Liver (tissue), 3 donors: ENCODE measurements around the gene SERPINA10.
A peak's percentile ranks its signal among the peaks of the same experiment; 100 is the strongest.

ENCODE experiments used
- CTCF ChIP-seq: fragments of 150-350 bp; IDR thresholded peaks from 2 replicates; pipeline ENCODE4 v1.5.1; 2017; ENCODE audit warnings: improper control_type of control experiment, low read depth, low read length; ENCODE audit not compliant: missing input control
- JUND ChIP-seq, 2 donors: IDR thresholded peaks; 2 replicates each; pipeline ENCODE4 v1.6.1; 2016; ENCODE audit warnings: antibody characterized with exemption in 2 of 2
- YY1 ChIP-seq: IDR thresholded peaks from 2 replicates; pipeline ENCODE4 v1.6.1; 2016; ENCODE audit warnings: antibody characterized with exemption, mild to moderate bottlenecking
- TF ChIP-seq, protein P1 (sequence below): IDR thresholded peaks from 2 replicates; pipeline ENCODE4 v1.6.1; 2016; ENCODE audit warnings: antibody characterized with exemption
- donor health status: healthy.
- donor health status: healthy.

DNA sequence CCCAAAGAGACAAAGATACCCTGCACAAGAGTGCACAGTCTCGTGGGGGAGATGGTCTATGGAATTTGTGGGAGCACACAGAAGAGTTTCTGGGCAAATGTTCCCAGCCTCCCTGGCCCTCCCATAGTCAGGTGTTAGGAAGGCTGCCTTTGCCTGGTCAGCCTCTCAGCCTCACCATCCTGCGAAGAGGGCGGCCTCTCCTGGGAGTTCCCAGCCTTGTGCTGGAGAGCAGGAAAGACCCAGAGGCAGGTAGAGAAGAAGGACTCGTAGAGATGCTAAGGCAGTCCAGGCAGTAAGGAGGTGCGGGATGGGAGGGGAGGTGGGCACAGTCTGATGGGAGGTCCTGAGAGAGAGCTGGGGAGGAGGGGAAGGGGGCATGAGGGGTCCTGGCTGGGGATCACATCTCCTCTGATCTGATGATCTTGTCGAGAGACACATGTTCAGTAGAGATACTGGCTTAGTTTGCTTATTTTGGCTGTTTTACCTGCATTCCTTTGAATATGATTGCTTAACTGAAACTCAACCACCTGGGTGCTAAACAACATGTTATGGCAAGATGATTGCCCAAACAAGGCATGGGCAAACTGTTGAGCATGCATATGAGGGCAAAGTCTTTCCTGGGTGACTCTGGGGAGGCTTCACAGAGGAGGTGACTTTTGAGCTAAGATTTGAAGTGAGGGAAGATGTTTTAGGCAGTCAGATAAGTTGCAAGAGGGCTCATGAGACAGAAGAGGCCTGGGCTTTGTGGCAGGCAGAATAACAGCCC, 19.6 kb upstream of the SERPINA10 start:
- TF ChIP-seq CTCF (no peak), JUND (IDR thresholded peaks at IDR 0.05) (peak; percentile 53 to 79), YY1 (peak; percentile 70)
- TF ChIP-seq, protein P1, sequence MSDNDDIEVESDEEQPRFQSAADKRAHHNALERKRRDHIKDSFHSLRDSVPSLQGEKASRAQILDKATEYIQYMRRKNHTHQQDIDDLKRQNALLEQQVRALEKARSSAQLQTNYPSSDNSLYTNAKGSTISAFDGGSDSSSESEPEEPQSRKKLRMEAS = peak; percentile 61
